B cell (primary cell): ENCODE data around the gene SFTPA2. TPM values are rescaled to one million over a fixed set of nuclear protein-coding genes. Genes with fewer than 3 reads are reported as not detected.

Experiments
- ATAC-seq: fragments of 200-7000 bp; cut with Tn5 transposase; one replicate; pipeline ENCODE4 v1.10.0; 2021; ENCODE audit warnings: low read depth, mild to moderate bottlenecking, moderate number of reproducible peaks, moderate library complexity
- CTCF ChIA-PET: fragments of 350-600 bp; sonication (Branson Sonifier 250); formaldehyde crosslinking; loops from one replicate; lab custom pipeline; 2021; ENCODE audit warnings: antibody characterized with exemption, inconsistent platforms; lab: Charles Lee
- POLR2A ChIA-PET: fragments of 350-600 bp; sonication (Branson Sonifier 250); formaldehyde crosslinking; loops from one replicate; lab custom pipeline; 2021; ENCODE audit warnings: antibody characterized with exemption; lab: Charles Lee
- DNase-seq: peaks from one replicate; pipeline ENCODE4 v3.0.0; 2013
- H2AFZ ChIP-seq: 2 replicates; pipeline ENCODE4 v1.6.1; 2012; ENCODE audit warnings: mild to moderate bottlenecking, low read depth, low read length; ENCODE audit not compliant: insufficient read depth, poor library complexity, severe bottlenecking
- H3K27ac ChIP-seq, 2 donors: 1 replicate in 1 of 2; 2 replicates in 1 of 2; pipeline ENCODE4 v1.5.1; 2012 to 2013; ENCODE audit warnings: low read length in 2 of 2, mild to moderate bottlenecking in 2 of 2, moderate library complexity in 1 of 2
- H3K27me3 ChIP-seq, 4 experiments: fragments of 200-600 bp in 1 of 4; sonication (generic) in 1 of 4; replicated peaks in 1 of 4; 1 replicate in 2 of 4; 2 replicates in 2 of 4; pipeline versions ENCODE4 v1.6.1 to v1.7.0; 2013 to 2016; ENCODE audit warnings: low read length in 3 of 4, mild to moderate bottlenecking in 2 of 4, mixed read lengths in 1 of 4, moderate library complexity in 1 of 4; ENCODE audit not compliant: insufficient read depth in 4 of 4, control insufficient read depth in 3 of 4; ENCODE audit errors: control extremely low read depth in 1 of 4
- H3K36me3 ChIP-seq, 2 experiments: replicated peaks in 1 of 2; 1 replicate in 1 of 2; 2 replicates in 1 of 2; pipeline versions ENCODE4 v1.6.1 to v1.7.1; 2013; ENCODE audit warnings: low read length in 1 of 2; ENCODE audit not compliant: insufficient read depth in 2 of 2, control insufficient read depth in 1 of 2; ENCODE audit errors: control extremely low read depth in 1 of 2, extremely low read depth in 1 of 2
- H3K4me1 ChIP-seq, 2 donors: fragments of 200-600 bp in 1 of 2; sonication (generic) in 1 of 2; 1 replicate in 1 of 2; 2 replicates in 1 of 2; pipeline versions ENCODE4 v1.5.1 to v1.6.1; 2013 to 2017; ENCODE audit warnings: low read length in 2 of 2; ENCODE audit not compliant: control insufficient read depth in 2 of 2, insufficient read depth in 2 of 2
- H3K4me2 ChIP-seq: replicated peaks from 2 replicates; pipeline ENCODE3; 2012; ENCODE audit warnings: mild to moderate bottlenecking, low read depth, low read length; ENCODE audit not compliant: poor library complexity, severe bottlenecking
- H3K4me3 ChIP-seq, 5 experiments: fragments of 200-600 bp in 1 of 5; sonication (generic) in 1 of 5; 1 replicate in 3 of 5; 2 replicates in 2 of 5; pipeline versions ENCODE4 v1.5.1 to v1.7.0; 2011 to 2016; ENCODE audit warnings: low read length in 4 of 5, mild to moderate bottlenecking in 4 of 5, low read depth in 2 of 5, control low read depth in 1 of 5, moderate library complexity in 1 of 5; ENCODE audit not compliant: insufficient read depth in 1 of 5; ENCODE audit errors: control extremely low read depth in 1 of 5, extremely low read depth in 1 of 5
- H3K79me2 ChIP-seq: fragments of 200-600 bp; sonication (generic); one replicate; pipeline ENCODE4 v1.6.0; 2016; ENCODE audit warnings: low read length; ENCODE audit not compliant: control insufficient read depth, insufficient read depth
- H3K9ac ChIP-seq: fragments of 200-600 bp; sonication (generic); 2 replicates; pipeline ENCODE4 v1.6.1; 2017; ENCODE audit warnings: mild to moderate bottlenecking, low read length, moderate library complexity
- H3K9me3 ChIP-seq, 3 donors: one replicate each; pipeline versions ENCODE4 v1.6.1 to v1.7.1; 2013; ENCODE audit warnings: low read length in 2 of 3; ENCODE audit not compliant: control insufficient read depth in 2 of 3, insufficient read depth in 1 of 3; ENCODE audit errors: control extremely low read depth in 1 of 3
- H4K20me1 ChIP-seq: 2 replicates; pipeline ENCODE4 v1.6.0; 2012; ENCODE audit warnings: mild to moderate bottlenecking, low read length; ENCODE audit not compliant: insufficient read depth, control insufficient read depth, poor library complexity, severe bottlenecking
- H3K27ac Mint-ChIP-seq: one replicate; pipeline ENCODE4 v1.8.0; 2021; ENCODE audit warnings: mixed read lengths
- H3K27me3 Mint-ChIP-seq: one replicate; pipeline ENCODE4 v1.8.0; 2021; ENCODE audit warnings: mixed read lengths
- H3K4me1 Mint-ChIP-seq: one replicate; pipeline ENCODE4 v1.8.0; 2021; ENCODE audit warnings: mixed read lengths
- H3K4me3 Mint-ChIP-seq: one replicate; pipeline ENCODE4 v1.8.0; 2021; ENCODE audit warnings: mixed read lengths
- H3K9me3 Mint-ChIP-seq: one replicate; pipeline ENCODE4 v1.8.0; 2022; ENCODE audit warnings: mixed read lengths; ENCODE audit not compliant: insufficient read depth
- EZH2 ChIP-seq: IDR thresholded peaks from 2 replicates; pipeline ENCODE4 v1.6.1; 2012; ENCODE audit warnings: borderline replicate concordance, low read depth, mild to moderate bottlenecking, moderate library complexity, low read length; ENCODE audit not compliant: insufficient read depth, poor library complexity, severe bottlenecking
- WGBS: methylation state at CpG from one replicate; pipeline ENCODE4 v1.1.5; 2013; ENCODE audit warnings: missing lambda C conversion rate; ENCODE audit not compliant: insufficient coverage; 5-methylcytosine and 5-hydroxymethylcytosine counted together
- intact Hi-C: fragments of 100-400 bp; cut with micrococcal nuclease; formaldehyde crosslinking; loops from one replicate; pipeline ENCODE4 v1.10.0; 2022
- polyA plus RNA-seq: library from polyadenylated mRNA; depleted of rRNA; stranded (reverse); fragments of >200 nt; gene quantifications from 2 replicates; pipeline ENCODE4 v1.2.3, GENCODE V29; 2012
- small RNA-seq: library from RNA; depleted of rRNA; stranded (forward); fragments of <200 nt; gene quantifications from one replicate; pipeline ENCODE3, GENCODE V24; 2012; ENCODE audit warnings: low replicate concordance, low read depth; ENCODE audit not compliant: insufficient read length
- total RNA-seq, 2 donors: library from RNA; stranded (reverse); fragments of 120-200 nt in 1 of 2; gene quantifications; 1 replicate in 1 of 2; 2 replicates in 1 of 2; pipeline versions ENCODE4 v1.2.3 to v1.2.4, GENCODE V29; 2013 to 2022
- TF ChIP-seq, protein P1 (sequence below): fragments of 200-600 bp; IDR thresholded peaks from one replicate; pipeline ENCODE4 v1.8.0; 2022; ENCODE audit warnings: antibody characterized with exemption, mild to moderate bottlenecking

Gene SFTPA2
- total and polyA plus RNA-seq, 2 donors (not counting 1 experiment from before 2014, with no cell fraction given): not detected

DNA sequence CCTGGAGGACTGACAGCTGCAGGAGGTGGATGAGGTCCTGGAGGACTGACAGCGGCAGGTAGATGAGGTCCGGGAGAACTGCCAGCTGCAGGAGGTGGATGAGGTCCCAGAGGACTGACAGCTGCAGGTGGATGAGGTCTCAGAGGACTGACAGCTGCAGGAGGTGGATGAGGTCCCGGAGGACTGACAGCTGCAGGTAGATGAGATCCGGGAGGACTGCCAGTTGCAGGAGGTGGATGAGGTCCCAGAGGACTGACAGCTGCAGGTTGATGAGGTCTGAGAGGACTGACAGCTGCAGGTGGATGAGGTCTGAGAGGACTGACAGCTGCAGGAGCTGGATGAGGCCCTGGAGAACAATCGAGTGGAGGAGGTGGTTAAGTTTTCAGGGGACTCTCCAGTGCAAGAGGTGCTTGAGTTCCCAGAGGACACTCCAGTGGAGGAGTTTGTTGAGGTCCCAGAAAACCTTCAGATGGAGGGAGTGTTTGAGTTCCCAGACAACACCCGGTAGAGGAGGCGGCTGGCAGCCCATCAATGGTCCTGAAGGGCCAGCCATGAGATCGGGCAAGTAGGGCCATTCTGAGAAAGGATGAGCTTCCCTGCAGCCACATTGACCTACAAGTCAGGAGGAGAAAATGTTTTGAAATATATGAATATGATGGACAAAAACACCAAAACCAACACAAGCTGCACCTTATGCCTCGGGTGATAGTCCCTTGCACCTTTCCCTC, 52.6 kb downstream of the SFTPA2 start:
- Histone ChIP-seq H3K27ac (no peak overlapping the region), H3K9me3 (no peaks in the 10 kb centered on the region), H2AFZ (no peak overlapping the region), H3K4me2 (no peak overlapping the region), H4K20me1 (no peaks in the 10 kb centered on the region), H3K27me3 (no peaks in the 10 kb centered on the region), H3K79me2 (no peaks in the 10 kb centered on the region), H3K4me3 (no peak overlapping the region), H3K9ac (no peak overlapping the region), H3K4me1 (no peaks in the 10 kb centered on the region), H3K36me3 (no peaks in the 10 kb centered on the region)
- Mint-ChIP-seq H3K27me3 (peaks cover 25% of the 10 kb centered on the region), H3K9me3 (no peaks in the 10 kb centered on the region), H3K4me3 (no peak overlapping the region), H3K4me1 (no peaks in the 10 kb centered on the region), H3K27ac (no peak overlapping the region)
- ATAC-seq (no peak), DNase-seq (no peak)
- intact Hi-C loops: no loop called here
- TF ChIP-seq EZH2: no peak
- TF ChIP-seq, protein P1, sequence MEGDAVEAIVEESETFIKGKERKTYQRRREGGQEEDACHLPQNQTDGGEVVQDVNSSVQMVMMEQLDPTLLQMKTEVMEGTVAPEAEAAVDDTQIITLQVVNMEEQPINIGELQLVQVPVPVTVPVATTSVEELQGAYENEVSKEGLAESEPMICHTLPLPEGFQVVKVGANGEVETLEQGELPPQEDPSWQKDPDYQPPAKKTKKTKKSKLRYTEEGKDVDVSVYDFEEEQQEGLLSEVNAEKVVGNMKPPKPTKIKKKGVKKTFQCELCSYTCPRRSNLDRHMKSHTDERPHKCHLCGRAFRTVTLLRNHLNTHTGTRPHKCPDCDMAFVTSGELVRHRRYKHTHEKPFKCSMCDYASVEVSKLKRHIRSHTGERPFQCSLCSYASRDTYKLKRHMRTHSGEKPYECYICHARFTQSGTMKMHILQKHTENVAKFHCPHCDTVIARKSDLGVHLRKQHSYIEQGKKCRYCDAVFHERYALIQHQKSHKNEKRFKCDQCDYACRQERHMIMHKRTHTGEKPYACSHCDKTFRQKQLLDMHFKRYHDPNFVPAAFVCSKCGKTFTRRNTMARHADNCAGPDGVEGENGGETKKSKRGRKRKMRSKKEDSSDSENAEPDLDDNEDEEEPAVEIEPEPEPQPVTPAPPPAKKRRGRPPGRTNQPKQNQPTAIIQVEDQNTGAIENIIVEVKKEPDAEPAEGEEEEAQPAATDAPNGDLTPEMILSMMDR: no peak
- POLR2A ChIA-PET: no interaction called here
- CTCF ChIA-PET: no interaction called here
- WGBS: 85% methylated on average over 7 of the region's 9 CpGs

Small RNAs within 50 kb of the gene (small RNA-seq; reads per million reads assigned to genes)
- gene BX248123.2: not detected
- not detected for gene RPS12P18

Other genes starting within 250 kb of the SFTPA2 start
- 50.4 and 50.7 TPM in 2 replicates for gene PPIF, start 212.9 kb downstream of the SFTPA2 start, total RNA-seq
- gene PPIF, start 212.9 kb downstream of the SFTPA2 start, polyA plus RNA-seq: 100 and 199 TPM in 2 replicates
- gene ZCCHC24, start 114.8 kb downstream of the SFTPA2 start, total RNA-seq: 2.1 and 2.3 TPM in 2 replicates
- 0.34 and 0.48 TPM in 2 replicates for gene ZCCHC24, start 114.8 kb downstream of the SFTPA2 start, polyA plus RNA-seq
- gene EIF5AL1, start 47.9 kb downstream of the SFTPA2 start, total RNA-seq: 0.56 and 0.76 TPM in 2 replicates
- 1.7 and 1.8 TPM in 2 replicates for gene EIF5AL1, start 47.9 kb downstream of the SFTPA2 start, polyA plus RNA-seq
- gene SFTPA1, start 50.5 kb upstream of the SFTPA2 start, total RNA-seq: not detected in 2 replicates
- not detected in 2 replicates for gene SFTPA1, start 50.5 kb upstream of the SFTPA2 start, polyA plus RNA-seq
- gene NUTM2B, start 142.8 kb upstream of the SFTPA2 start, total RNA-seq: 0.80 and 1.3 TPM in 2 replicates
- 0.56 and 1.8 TPM in 2 replicates for gene NUTM2B, start 142.8 kb upstream of the SFTPA2 start, polyA plus RNA-seq